H1 (cell line): ENCODE data around the gene BAZ2B. TPM values are rescaled to one million over a fixed set of nuclear protein-coding genes. Genes with fewer than 3 reads are reported as not detected.

Experiments used
- CTCF ChIA-PET: fragments of 300-600 bp; sonication (Branson Sonifier 250); formaldehyde crosslinking; loops from one replicate; lab custom pipeline; 2021; ENCODE audit not compliant: partially characterized antibody; lab: Charles Lee
- POLR2A ChIA-PET: fragments of 300-600 bp; sonication (Branson Sonifier 250); formaldehyde crosslinking; loops from one replicate; lab custom pipeline; 2021; ENCODE audit warnings: inconsistent platforms; ENCODE audit not compliant: partially characterized antibody; lab: Charles Lee
- DNase-seq, 2 experiments: peaks; one replicate each; pipeline versions ENCODE4 v3.0.0 to v3.0.0-alpha.2; 2010 to 2022; ENCODE audit warnings: low spot score in 2 of 2, low read depth in 1 of 2, mixed read lengths in 1 of 2
- FAIRE-seq: peaks from 2 replicates; lab custom pipeline; 2011; peaks lifted over from hg19 to GRCh38; lab: Jason Lieb, UNC
- H2AFZ ChIP-seq: 2 replicates; pipeline ENCODE4 v1.8.1; 2012; ENCODE audit warnings: low read length, inconsistent platforms
- H2AK5ac ChIP-seq: 2 replicates; pipeline ENCODE4 v1.6.1; 2013; ENCODE audit warnings: low read depth, low read length
- H2BK120ac ChIP-seq: replicated peaks from 2 replicates; pipeline ENCODE3; 2013; ENCODE audit warnings: low read depth, low read length, inconsistent platforms
- H2BK12ac ChIP-seq: 2 replicates; pipeline ENCODE4 v1.6.1; 2013; ENCODE audit warnings: low read depth, low read length
- H2BK15ac ChIP-seq: 2 replicates; pipeline ENCODE4 v1.6.1; 2013; ENCODE audit warnings: low read length
- H2BK20ac ChIP-seq: 2 replicates; pipeline ENCODE4 v1.6.1; 2013; ENCODE audit warnings: low read length
- H2BK5ac ChIP-seq: 2 replicates; pipeline ENCODE4 v1.6.1; 2013; ENCODE audit warnings: low read depth, low read length
- H3K14ac ChIP-seq: 2 replicates; pipeline ENCODE4 v1.6.1; 2013; ENCODE audit warnings: inconsistent platforms; ENCODE audit not compliant: insufficient read length
- H3K18ac ChIP-seq: 2 replicates; pipeline ENCODE4 v1.6.1; 2013; ENCODE audit warnings: low read length; ENCODE audit errors: extremely low read depth
- H3K23ac ChIP-seq: 2 replicates; pipeline ENCODE4 v1.6.1; 2013; ENCODE audit warnings: inconsistent platforms; ENCODE audit not compliant: insufficient read length
- H3K23me2 ChIP-seq: 2 replicates; pipeline ENCODE4 v1.6.1; 2013; ENCODE audit warnings: low read depth, low read length
- H3K27ac ChIP-seq: 2 replicates; pipeline ENCODE4 v1.6.1; 2011; ENCODE audit warnings: low read depth, low read length, inconsistent platforms
- H3K27me3 ChIP-seq, 4 experiments: replicated peaks in 1 of 4; 1 replicate in 1 of 4; 2 replicates in 3 of 4; pipeline versions ENCODE4 v1.6.1 to v1.8.1; 2011 to 2013; ENCODE audit warnings: low read length in 3 of 4, mild to moderate bottlenecking in 3 of 4, inconsistent platforms in 2 of 4, mixed read lengths in 2 of 4, moderate library complexity in 1 of 4; ENCODE audit not compliant: control insufficient read depth in 3 of 4, insufficient read depth in 3 of 4; ENCODE audit errors: extremely low read depth in 1 of 4
- H3K36me3 ChIP-seq, 4 experiments: 2 replicates each; pipeline versions ENCODE4 v1.6.1 to v1.8.1; 2011 to 2013; ENCODE audit warnings: mild to moderate bottlenecking in 4 of 4, low read length in 3 of 4, moderate library complexity in 2 of 4, control low read depth in 1 of 4, inconsistent platforms in 1 of 4; ENCODE audit not compliant: insufficient read depth in 4 of 4, control insufficient read depth in 2 of 4
- H3K4ac ChIP-seq: replicated peaks from 2 replicates; pipeline ENCODE3; 2013; ENCODE audit warnings: low read length, low read depth, mixed read lengths, inconsistent platforms; ENCODE audit not compliant: insufficient read length
- H3K4me1 ChIP-seq, 4 experiments: replicated peaks in 1 of 4; 1 replicate in 1 of 4; 2 replicates in 3 of 4; pipeline versions ENCODE4 v1.6.1 to v1.8.1; 2011 to 2013; ENCODE audit warnings: low read length in 3 of 4, inconsistent platforms in 2 of 4, mixed read lengths in 1 of 4; ENCODE audit not compliant: insufficient read depth in 4 of 4, control insufficient read depth in 3 of 4
- H3K4me2 ChIP-seq, 2 experiments: 2 replicates each; pipeline versions ENCODE4 v1.6.1 to v1.8.1; 2011 to 2013; ENCODE audit warnings: low read depth in 2 of 2, low read length in 2 of 2, control low read depth in 1 of 2, inconsistent platforms in 1 of 2, mild to moderate bottlenecking in 1 of 2; ENCODE audit not compliant: insufficient read depth in 1 of 2
- H3K4me3 ChIP-seq, 4 experiments: fragments of 200-600, 300-600 bp in 1 of 4; sonication (generic), shearing (Covaris generic), sonication (Bioruptor Twin) in 1 of 4; 2 replicates each; pipeline versions ENCODE4 v1.5.1 to v1.8.1; 2011 to 2016; ENCODE audit warnings: low read length in 4 of 4, low read depth in 3 of 4, control low read depth in 2 of 4, inconsistent platforms in 2 of 4, mild to moderate bottlenecking in 2 of 4, mixed read lengths in 1 of 4, moderate library complexity in 1 of 4; ENCODE audit not compliant: insufficient read depth in 2 of 4; ENCODE audit errors: extremely low read depth in 1 of 4
- H3K56ac ChIP-seq: replicated peaks from 2 replicates; pipeline ENCODE3; 2013; ENCODE audit warnings: low read depth, mild to moderate bottlenecking, mixed read lengths, low read length, inconsistent platforms; ENCODE audit not compliant: insufficient read length
- H3K79me1 ChIP-seq: 2 replicates; pipeline ENCODE4 v1.6.1; 2013; ENCODE audit warnings: low read depth, low read length, control low read depth
- H3K79me2 ChIP-seq, 2 experiments: 2 replicates each; pipeline versions ENCODE4 v1.6.1 to v1.8.1; 2012 to 2013; ENCODE audit warnings: low read length in 2 of 2, mild to moderate bottlenecking in 2 of 2, inconsistent platforms in 1 of 2; ENCODE audit not compliant: insufficient read depth in 2 of 2, control insufficient read depth in 1 of 2
- H3K9ac ChIP-seq, 4 experiments: replicated peaks in 1 of 4; 1 replicate in 1 of 4; 2 replicates in 3 of 4; pipeline versions ENCODE4 v1.6.1 to v1.8.1; 2011 to 2013; ENCODE audit warnings: low read depth in 3 of 4, low read length in 3 of 4, control low read depth in 2 of 4, mild to moderate bottlenecking in 2 of 4, moderate library complexity in 2 of 4, inconsistent platforms in 1 of 4; ENCODE audit errors: extremely low read depth in 1 of 4
- H3K9me3 ChIP-seq, 2 experiments: 2 replicates each; pipeline versions ENCODE4 v1.6.1 to v1.8.1; 2012 to 2013; ENCODE audit warnings: mild to moderate bottlenecking in 2 of 2, moderate library complexity in 2 of 2, control low read depth in 1 of 2, inconsistent platforms in 1 of 2, low read depth in 1 of 2, low read length in 1 of 2, mixed read lengths in 1 of 2; ENCODE audit not compliant: insufficient read depth in 2 of 2
- H4K20me1 ChIP-seq, 2 experiments: replicated peaks in 1 of 2; 2 replicates each; pipeline versions ENCODE3 to v1.8.1; 2011 to 2013; ENCODE audit warnings: inconsistent platforms in 2 of 2, low read length in 2 of 2, mild to moderate bottlenecking in 1 of 2; ENCODE audit not compliant: insufficient read depth in 2 of 2, control insufficient read depth in 1 of 2
- H4K5ac ChIP-seq: 2 replicates; pipeline ENCODE4 v1.6.1; 2013; ENCODE audit warnings: low read length, low read depth, mixed read lengths, inconsistent platforms; ENCODE audit not compliant: insufficient read length
- H4K8ac ChIP-seq: 2 replicates; pipeline ENCODE4 v1.8.0; 2013; ENCODE audit warnings: mild to moderate bottlenecking, moderate library complexity, low read length, inconsistent platforms; ENCODE audit not compliant: insufficient read depth; ENCODE audit errors: extremely low read depth
- H4K91ac ChIP-seq: replicated peaks from 2 replicates; pipeline ENCODE3; 2013; ENCODE audit warnings: low read length, mixed read lengths, inconsistent platforms; ENCODE audit not compliant: insufficient read length
- CEBPB ChIP-seq: IDR thresholded peaks from 2 replicates; pipeline ENCODE4 v1.6.1; 2012; ENCODE audit warnings: low read depth, low read length
- GABPA ChIP-seq: IDR thresholded peaks from 2 replicates; pipeline ENCODE4 v1.6.1; 2011; ENCODE audit warnings: mild to moderate bottlenecking, low read length, moderate library complexity, borderline replicate concordance; ENCODE audit not compliant: insufficient read depth
- WGBS, 2 experiments: shearing (Covaris generic) in 1 of 2; methylation state at CpG; one replicate each; pipeline versions ENCODE4 v1.1.6 to v1.1.7; 2013 to 2015; ENCODE audit warnings: low lambda C conversion rate in 2 of 2, mixed read lengths in 2 of 2, inconsistent platforms in 1 of 2, low coverage in 1 of 2, missing lambda C conversion rate in 1 of 2; ENCODE audit not compliant: insufficient replicate concordance in 2 of 2, insufficient coverage in 1 of 2, insufficient read length in 1 of 2; ENCODE audit errors: extremely low coverage in 1 of 2, missing lambda C conversion rate in 1 of 2; 5-methylcytosine and 5-hydroxymethylcytosine counted together
- polyA plus RNA-seq, 7 experiments: library from polyadenylated mRNA; depleted of rRNA in 3 of 7; stranded (reverse) in 5 of 7; unstranded in 2 of 7; fragments of >200 nt in 5 of 7; fragments of 200-250 nt in 2 of 7; gene quantifications; 1 replicate in 5 of 7; 2 replicates in 1 of 7; 4 replicates in 1 of 7; pipeline versions ENCODE4 v1.2.1 to v1.2.3, GENCODE V29; 2011 to 2013; ENCODE audit warnings: missing spikeins in 2 of 7, mixed read lengths in 2 of 7
- total RNA-seq: library from RNA; stranded (reverse); fragmentation: NEBNext Ultra II Directional; extraction: Animal tissue kit (Norgen Biotek cat#: 25700); gene quantifications from 2 replicates; pipeline ENCODE4 v1.2.1, GENCODE V29; 2021

BAZ2B gene
- total and polyA plus RNA-seq, 2 of the 8 experiments (the other 6 are each of a cell fraction or from before 2014, with no cell fraction given), result 15.2 to 46.3 TPM

DNA sequence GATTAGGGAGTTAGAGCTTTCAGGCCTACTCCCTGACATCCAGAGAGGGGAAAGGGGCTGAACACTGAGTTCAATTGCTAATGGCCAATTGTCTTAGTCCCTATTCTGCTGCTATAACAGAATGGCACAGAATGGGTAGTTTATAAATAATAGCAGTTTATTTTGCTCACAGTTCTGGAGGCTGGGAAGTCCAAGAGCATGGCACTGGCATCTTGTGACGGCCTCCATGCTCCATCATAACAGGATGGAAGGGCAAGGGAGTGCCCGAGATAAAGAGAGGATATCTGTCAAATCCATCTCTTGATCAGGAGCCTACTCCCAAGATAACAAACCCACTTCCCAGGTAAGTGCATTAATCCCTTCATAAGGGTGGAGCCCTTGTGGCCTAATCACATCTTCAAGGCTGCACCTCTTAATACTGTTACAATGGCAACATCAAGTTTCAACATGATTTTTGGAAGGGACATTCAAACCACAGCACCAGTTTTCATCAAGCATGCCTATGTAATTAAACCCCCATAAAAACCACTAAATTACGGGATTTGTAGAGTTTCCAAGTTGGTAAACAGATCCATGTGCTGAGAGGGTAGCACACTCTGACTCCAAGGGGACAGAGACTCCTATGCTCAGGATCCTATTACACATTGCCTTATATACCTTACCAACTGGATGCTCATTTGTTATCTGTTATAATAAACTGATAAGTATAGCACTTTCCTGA lies 44.6 kb downstream of the BAZ2B start:
- no peak overlapping the region for H3K14ac ChIP-seq
- H3K56ac ChIP-seq, result no peak overlapping the region
- no peak overlapping the region for H2BK12ac ChIP-seq
- H3K9ac ChIP-seq, result no peak overlapping the region
- no peak overlapping the region for H2AK5ac ChIP-seq
- no peak overlapping the region for H3K23ac ChIP-seq
- H2BK5ac ChIP-seq, result no peak overlapping the region
- TF ChIP-seq CEBPB (no peak), GABPA (no peak)
- TF ChIP-seq, all 59 proteins: peak for 0
- H2BK120ac ChIP-seq, result no peak overlapping the region
- H3K4me2 ChIP-seq, result no peak overlapping the region
- CTCF ChIA-PET, result no interaction called here
- H4K91ac ChIP-seq, result no peak overlapping the region
- H3K27me3 ChIP-seq, result no peaks in the 10 kb centered on the region
- no peaks in the 10 kb centered on the region for H4K20me1 ChIP-seq
- H3K4me3 ChIP-seq, result no peak overlapping the region
- H3K79me2 ChIP-seq, result peaks cover 0 to 82% of the 10 kb centered on the region in 2 experiments; a peak in 3 of 4 replicates
- H3K18ac ChIP-seq, result no peak overlapping the region
- H4K5ac ChIP-seq, result no peak overlapping the region
- H3K4me1 ChIP-seq, result 0 out of 7 replicates have a peak, but pooled peaks cover 0 to 2% (median 0%) of the 10 kb centered on the region in 4 experiments
- H2AFZ ChIP-seq, result no peak overlapping the region
- no peak overlapping the region for H3K27ac ChIP-seq
- no peak overlapping the region for H3K4ac ChIP-seq
- POLR2A ChIA-PET, result interaction anchor here (1.3 kb wide), 1 partner anchor 43 kb away, joined by 3 read pairs; no protein-coding TSS in a partner anchor
- no peaks in the 10 kb centered on the region; the same call in 1 of the 2 replicates for H3K23me2 ChIP-seq
- peaks cover 8 to 9% of the 10 kb centered on the region in 2 experiments; a peak in 1 of 4 replicates for H3K9me3 ChIP-seq
- 65% methylated on average over 3 of the region's 3 CpGs; no CpG with 5 or more reads in 1 of the 2 experiments for WGBS, 2 experiments
- H2BK20ac ChIP-seq, result no peak overlapping the region
- H4K8ac ChIP-seq, result no peak overlapping the region
- DNase-seq (no peak), FAIRE-seq (no peak)
- H3K79me1 ChIP-seq, result no peaks in the 10 kb centered on the region; the same call in 1 of the 2 replicates
- H3K36me3 ChIP-seq, result peaks cover 0 to 3% (median 1%) of the 10 kb centered on the region in 4 experiments; a peak in 2 of 8 replicates
- no peak overlapping the region for H2BK15ac ChIP-seq
